HEK293 (cell line): ENCODE measurements around the gene FBXO33.

ENCODE experiments used
- CTCF ChIA-PET: fragments of 350-600 bp; formaldehyde crosslinking; extraction: SDS; loops from one replicate; lab custom pipeline; 2021; ENCODE audit warnings: antibody characterized with exemption; lab: Yijun Ruan, JAX
- POLR2A ChIA-PET: fragments of 300-600 bp; formaldehyde crosslinking; extraction: SDS; loops from one replicate; lab custom pipeline; 2020; ENCODE audit warnings: antibody characterized with exemption, inconsistent platforms; lab: Yijun Ruan, JAX
- H3K27ac ChIP-seq: fragments of 200-500 bp; sonication (Bioruptor generic); 2 replicates; pipeline ENCODE4 v1.5.1; 2014; ENCODE audit warnings: low read depth, low read length, control low read depth, inconsistent platforms; ENCODE audit errors: extremely low read depth
- H3K36me3 ChIP-seq, 2 experiments: fragments of 200-500 bp in 1 of 2; sonication (Bioruptor generic) in 1 of 2; 1 replicate in 1 of 2; 2 replicates in 1 of 2; pipeline ENCODE4 v1.5.1; 2014 to 2017; ENCODE audit warnings: inconsistent platforms in 2 of 2, low read length in 2 of 2; ENCODE audit not compliant: control insufficient read depth in 2 of 2, insufficient read depth in 1 of 2
- H3K4me1 ChIP-seq: fragments of 200-500 bp; sonication (Bioruptor generic); 2 replicates; pipeline ENCODE4 v1.5.1; 2014; ENCODE audit warnings: mild to moderate bottlenecking, low read length, inconsistent platforms; ENCODE audit not compliant: control insufficient read depth, insufficient read depth
- H3K4me3 ChIP-seq: 2 replicates; pipeline ENCODE4 v1.5.1; 2011; ENCODE audit warnings: low read depth, mild to moderate bottlenecking, control low read depth, low read length, moderate library complexity
- H3K9me3 ChIP-seq: fragments of 200-500 bp; sonication (Bioruptor generic); 2 replicates; pipeline ENCODE4 v1.5.1; 2014; ENCODE audit warnings: low read depth, low read length, inconsistent platforms; ENCODE audit not compliant: control insufficient read depth, insufficient read depth
- GLI2 ChIP-seq: fragments of 450-650 bp; formaldehyde crosslinking; IDR thresholded peaks from 2 replicates; pipeline ENCODE4; 2017; ENCODE audit warnings: missing biosample characterization, missing genetic modification characterization, low read depth, borderline replicate concordance
- GLIS2 ChIP-seq: fragments of 450-650 bp; formaldehyde crosslinking; IDR thresholded peaks from 2 replicates; pipeline ENCODE4 v1.5.1; 2016; ENCODE audit warnings: missing biosample characterization, missing genetic modification characterization
- IKZF3 ChIP-seq: fragments of 450-650 bp; IDR thresholded peaks from 2 replicates; pipeline ENCODE4 v1.5.0; 2018; ENCODE audit warnings: missing biosample characterization, mild to moderate bottlenecking, missing genetic modification characterization, moderate library complexity
- INSM2 ChIP-seq: fragments of 450-650 bp; formaldehyde crosslinking; IDR thresholded peaks from 2 replicates; pipeline ENCODE4 v1.5.1; 2016; ENCODE audit warnings: missing biosample characterization, missing genetic modification characterization
- KLF10 ChIP-seq: fragments of 450-650 bp; IDR thresholded peaks from 2 replicates; pipeline ENCODE4 v1.5.1; 2018; ENCODE audit warnings: missing biosample characterization, mild to moderate bottlenecking, missing genetic modification characterization
- SALL2 ChIP-seq: fragments of 450-650 bp; formaldehyde crosslinking; IDR thresholded peaks from 2 replicates; pipeline ENCODE4 v1.5.0; 2017; ENCODE audit warnings: missing biosample characterization, mild to moderate bottlenecking, missing genetic modification characterization, borderline replicate concordance
- TCF7L2 ChIP-seq: IDR thresholded peaks from 2 replicates; pipeline ENCODE4 v1.6.1; 2011; ENCODE audit warnings: low read depth, mild to moderate bottlenecking, inconsistent platforms, low read length, moderate library complexity, borderline replicate concordance
- YY2 ChIP-seq: fragments of 450-650 bp; formaldehyde crosslinking; IDR thresholded peaks from 2 replicates; pipeline ENCODE4 v1.5.1; 2016; ENCODE audit warnings: missing biosample characterization, missing genetic modification characterization
- ZBTB20 ChIP-seq: fragments of 450-650 bp; formaldehyde crosslinking; IDR thresholded peaks from 2 replicates; pipeline ENCODE4 v1.5.1; 2016; ENCODE audit warnings: missing biosample characterization, missing genetic modification characterization
- ZNF140 ChIP-seq: fragments of 450-650 bp; formaldehyde crosslinking; IDR thresholded peaks from 2 replicates; pipeline ENCODE4 v1.5.1; 2016; ENCODE audit warnings: missing biosample characterization, missing genetic modification characterization
- ZNF155 ChIP-seq: fragments of 450-650 bp; formaldehyde crosslinking; IDR thresholded peaks from 2 replicates; pipeline ENCODE4 v1.5.1; 2016; ENCODE audit warnings: missing biosample characterization, missing genetic modification characterization
- ZNF211 ChIP-seq: fragments of 450-650 bp; formaldehyde crosslinking; IDR thresholded peaks from 2 replicates; pipeline ENCODE4 v1.5.1; 2016; ENCODE audit warnings: low read depth, missing biosample characterization, missing genetic modification characterization
- ZNF221 ChIP-seq: fragments of 450-650 bp; formaldehyde crosslinking; IDR thresholded peaks from 2 replicates; pipeline ENCODE4 v1.5.1; 2017; ENCODE audit warnings: missing biosample characterization, missing genetic modification characterization, borderline replicate concordance
- ZNF266 ChIP-seq: fragments of 450-650 bp; formaldehyde crosslinking; IDR thresholded peaks from 2 replicates; pipeline ENCODE4 v1.5.1; 2016; ENCODE audit warnings: missing biosample characterization, missing genetic modification characterization, low read depth
- ZNF324 ChIP-seq: fragments of 450-650 bp; formaldehyde crosslinking; IDR thresholded peaks from 2 replicates; pipeline ENCODE4 v1.5.1; 2016; ENCODE audit warnings: missing biosample characterization, missing genetic modification characterization
- ZNF335 ChIP-seq: fragments of 450-650 bp; formaldehyde crosslinking; conservative IDR thresholded peaks from 2 replicates; pipeline ENCODE4 v1.5.1; 2016; ENCODE audit warnings: missing biosample characterization, missing genetic modification characterization
- ZNF362 ChIP-seq: fragments of 450-650 bp; formaldehyde crosslinking; IDR thresholded peaks from 2 replicates; pipeline ENCODE4 v1.5.1; 2016; ENCODE audit warnings: missing biosample characterization, missing genetic modification characterization
- ZNF366 ChIP-seq: fragments of 450-650 bp; formaldehyde crosslinking; conservative IDR thresholded peaks from 2 replicates; pipeline ENCODE4 v1.5.1; 2016; ENCODE audit warnings: missing biosample characterization, missing genetic modification characterization
- ZNF394 ChIP-seq: fragments of 450-650 bp; formaldehyde crosslinking; IDR thresholded peaks from 2 replicates; pipeline ENCODE4 v1.5.1; 2016; ENCODE audit warnings: missing biosample characterization, missing genetic modification characterization, mild to moderate bottlenecking, moderate library complexity, borderline replicate concordance
- ZNF488 ChIP-seq: fragments of 450-650 bp; formaldehyde crosslinking; IDR thresholded peaks from 2 replicates; pipeline ENCODE4 v1.5.1; 2016; ENCODE audit warnings: missing biosample characterization, missing genetic modification characterization
- ZNF530 ChIP-seq: fragments of 450-650 bp; formaldehyde crosslinking; IDR thresholded peaks from 2 replicates; pipeline ENCODE4 v1.5.1; 2016; ENCODE audit warnings: low read depth, missing biosample characterization, missing genetic modification characterization
- ZNF555 ChIP-seq: fragments of 450-650 bp; formaldehyde crosslinking; conservative IDR thresholded peaks from 2 replicates; pipeline ENCODE4 v1.5.1; 2017; ENCODE audit warnings: missing biosample characterization, mild to moderate bottlenecking, missing genetic modification characterization, inconsistent platforms
- ZNF623 ChIP-seq: fragments of 450-650 bp; formaldehyde crosslinking; IDR thresholded peaks from 2 replicates; pipeline ENCODE4 v1.5.1; 2016; ENCODE audit warnings: missing biosample characterization, missing genetic modification characterization
- ZNF768 ChIP-seq: fragments of 450-650 bp; formaldehyde crosslinking; IDR thresholded peaks from 2 replicates; pipeline ENCODE4 v1.5.1; 2018; ENCODE audit warnings: missing biosample characterization, mild to moderate bottlenecking, missing genetic modification characterization
- ZNF830 ChIP-seq: fragments of 450-650 bp; IDR thresholded peaks from 2 replicates; pipeline ENCODE4 v1.5.0; 2018; ENCODE audit warnings: missing biosample characterization, missing genetic modification characterization, low read depth, mild to moderate bottlenecking, moderate library complexity

Gene FBXO33

GRCh38 chr14:39435241-39435640, 3.0 kb upstream of the FBXO33 start:
- Histone ChIP-seq H3K9me3 (no peaks in the 10 kb centered on the region), H3K4me1 (peaks cover 3% of the 10 kb centered on the region; the same call in 1 of the 2 replicates), H3K36me3 (no peaks in the 10 kb centered on the region), H3K4me3 (no peak overlapping the region), H3K27ac (no peak overlapping the region)
- ChIA-PET CTCF (no interaction called here), POLR2A (no interaction called here)
- no peak for TF ChIP-seq ZNF155 (tag by site-specific recombination)
- no peak for TF ChIP-seq ZNF324 (tag by site-specific recombination)
- no peak for TF ChIP-seq ZNF335
- no peak for TF ChIP-seq TCF7L2
- no peak for TF ChIP-seq ZNF140 (tag by site-specific recombination)
- no peak for TF ChIP-seq ZNF623 (tag by site-specific recombination)

GRCh38 chr14:39434401-39434800, 2.2 kb upstream of the FBXO33 start:
- Histone ChIP-seq H3K4me3 (no peak overlapping the region), H3K9me3 (no peaks in the 10 kb centered on the region), H3K4me1 (peaks cover 4% of the 10 kb centered on the region; the same call in 1 of the 2 replicates), H3K36me3 (no peaks in the 10 kb centered on the region)
- CTCF ChIA-PET = no interaction called here
- TF ChIP-seq GLI2 (tag by site-specific recombination) (no peak), ZNF555 (tag by site-specific recombination) (no peak), ZNF366 (tag by site-specific recombination) (no peak), ZNF530 (tag by site-specific recombination) (no peak), ZBTB20 (tag by site-specific recombination) (no peak), INSM2 (tag by site-specific recombination) (no peak), ZNF394 (tag by site-specific recombination) (no peak), ZNF488 (no peak), SALL2 (tag by site-specific recombination) (no peak), IKZF3 (tag by site-specific recombination) (no peak), ZNF362 (no peak), ZNF768 (no peak), KLF10 (no peak), ZNF221 (tag by site-specific recombination) (no peak), ZNF830 (tag by site-specific recombination) (no peak), ZNF211 (tag by site-specific recombination) (no peak), ZNF266 (tag by site-specific recombination) (no peak), GLIS2 (tag by site-specific recombination) (no peak), YY2 (tag by site-specific recombination) (no peak)
- TF ChIP-seq, all 188 proteins: peak for 0
- H3K27ac ChIP-seq = no peak overlapping the region
- POLR2A ChIA-PET = interaction anchor here (0.7 to 3.1 kb wide), 2 partner anchors 264 to 331 kb away, joined by 4 to 24 read pairs; partner anchors contain the start of genes SEC23A and TRAPPC6B
